ENCODE data around the gene HAUS1.

The HAUS1 gene, protein sequence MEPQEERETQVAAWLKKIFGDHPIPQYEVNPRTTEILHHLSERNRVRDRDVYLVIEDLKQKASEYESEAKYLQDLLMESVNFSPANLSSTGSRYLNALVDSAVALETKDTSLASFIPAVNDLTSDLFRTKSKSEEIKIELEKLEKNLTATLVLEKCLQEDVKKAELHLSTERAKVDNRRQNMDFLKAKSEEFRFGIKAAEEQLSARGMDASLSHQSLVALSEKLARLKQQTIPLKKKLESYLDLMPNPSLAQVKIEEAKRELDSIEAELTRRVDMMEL

DNA sequence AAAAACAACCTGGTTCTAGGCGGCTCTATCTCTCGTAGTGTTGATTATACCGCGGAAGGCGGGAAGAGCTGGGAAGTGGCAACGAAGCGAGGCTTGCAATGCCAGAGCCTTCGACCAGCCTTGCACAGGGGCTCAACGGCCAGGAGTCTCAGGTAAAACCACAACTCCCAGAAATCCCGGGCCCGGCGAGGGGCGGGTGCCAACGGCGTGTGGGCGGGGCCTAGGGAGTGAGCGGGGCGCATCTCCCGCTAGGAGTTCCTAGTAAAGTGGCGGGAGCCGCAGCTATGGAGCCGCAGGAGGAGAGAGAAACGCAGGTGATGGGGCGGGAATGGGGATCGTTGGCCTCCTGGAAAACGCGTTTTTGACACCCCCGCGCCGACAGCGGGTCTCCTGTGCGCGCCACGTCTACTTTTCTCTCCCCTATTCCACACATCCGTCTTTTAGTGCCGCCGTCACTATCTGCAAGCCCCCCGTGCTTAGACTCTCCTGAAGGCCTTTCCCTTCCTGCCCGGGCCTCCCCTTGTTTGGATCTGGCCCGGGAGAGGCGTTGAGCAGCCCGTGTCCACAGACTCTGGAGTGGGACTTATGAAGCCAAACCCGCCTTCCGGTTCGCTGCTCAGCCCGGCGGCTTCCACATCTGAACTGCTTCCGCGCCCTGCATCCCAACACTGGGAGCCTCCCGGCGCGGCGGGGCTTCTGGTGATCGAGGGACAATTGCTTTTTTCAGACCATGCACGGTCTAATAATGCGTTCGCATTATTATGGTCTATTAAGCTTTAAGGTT lies at the start of gene HAUS1:
TSS of gene HAUS1 (plus strand) at position 258 of the 784 bp plus-strand sequence. CDS start at position 285, 27 bp downstream.
- peak within 1 kb of the TSS; percentile 89 for H3K4me3 ChIP-seq (ENCODE audit: low read length)
- TF ChIP-seq, protein P1, sequence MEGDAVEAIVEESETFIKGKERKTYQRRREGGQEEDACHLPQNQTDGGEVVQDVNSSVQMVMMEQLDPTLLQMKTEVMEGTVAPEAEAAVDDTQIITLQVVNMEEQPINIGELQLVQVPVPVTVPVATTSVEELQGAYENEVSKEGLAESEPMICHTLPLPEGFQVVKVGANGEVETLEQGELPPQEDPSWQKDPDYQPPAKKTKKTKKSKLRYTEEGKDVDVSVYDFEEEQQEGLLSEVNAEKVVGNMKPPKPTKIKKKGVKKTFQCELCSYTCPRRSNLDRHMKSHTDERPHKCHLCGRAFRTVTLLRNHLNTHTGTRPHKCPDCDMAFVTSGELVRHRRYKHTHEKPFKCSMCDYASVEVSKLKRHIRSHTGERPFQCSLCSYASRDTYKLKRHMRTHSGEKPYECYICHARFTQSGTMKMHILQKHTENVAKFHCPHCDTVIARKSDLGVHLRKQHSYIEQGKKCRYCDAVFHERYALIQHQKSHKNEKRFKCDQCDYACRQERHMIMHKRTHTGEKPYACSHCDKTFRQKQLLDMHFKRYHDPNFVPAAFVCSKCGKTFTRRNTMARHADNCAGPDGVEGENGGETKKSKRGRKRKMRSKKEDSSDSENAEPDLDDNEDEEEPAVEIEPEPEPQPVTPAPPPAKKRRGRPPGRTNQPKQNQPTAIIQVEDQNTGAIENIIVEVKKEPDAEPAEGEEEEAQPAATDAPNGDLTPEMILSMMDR (conservative IDR thresholded peaks at IDR 0.05; ENCODE audit: low read length) = no peak
- DNase-seq (ENCODE audit: low read depth) = peak; percentile 65

DNA sequence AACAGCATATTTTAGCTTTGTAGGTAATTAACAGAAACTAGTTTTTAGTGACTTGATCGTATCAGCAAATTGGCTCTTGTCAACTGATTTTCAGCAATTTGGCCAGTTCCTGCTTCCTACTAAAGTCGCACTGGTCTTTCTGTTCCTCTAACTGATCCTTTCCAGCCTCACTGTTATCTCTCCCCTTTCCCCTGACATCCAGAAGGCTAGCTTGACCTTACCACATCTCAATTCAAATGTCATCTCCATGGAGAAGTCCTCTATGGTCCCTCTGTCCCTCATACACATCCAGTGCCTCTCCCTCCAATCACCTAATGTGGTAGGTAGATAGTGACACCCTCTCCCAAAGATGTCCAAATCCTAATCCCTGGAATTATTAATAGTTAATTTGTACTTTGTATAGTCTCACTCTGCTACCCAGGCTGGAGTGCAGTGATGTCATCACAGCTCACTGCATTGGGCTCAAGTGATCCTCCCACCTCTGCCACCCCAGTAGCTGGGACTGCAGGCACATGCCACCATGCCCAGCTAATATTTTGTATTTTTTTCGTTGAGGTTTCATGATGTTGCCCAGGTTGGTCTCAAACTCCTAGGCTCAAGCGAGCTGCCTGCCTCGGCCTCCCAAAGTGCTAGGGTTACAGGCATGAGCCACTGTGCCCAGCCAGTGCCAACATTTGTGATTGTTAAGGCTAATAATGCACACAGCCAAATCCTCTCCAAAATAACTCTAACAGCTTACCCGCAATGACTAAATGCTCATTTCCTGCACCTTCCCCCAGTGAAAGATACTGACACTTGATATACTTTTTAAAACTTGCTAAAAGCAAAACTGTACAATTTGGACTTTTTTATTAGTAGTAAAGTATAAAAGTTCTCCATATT lies 49.0 kb upstream of the HAUS1 start:
- no peak for DNase-seq (ENCODE audit: low read depth)
- no peak overlapping the region for H3K4me3 ChIP-seq (ENCODE audit: low read length)
- TF ChIP-seq, protein P1 (conservative IDR thresholded peaks at IDR 0.05; ENCODE audit: low read length) = no peak

DNA sequence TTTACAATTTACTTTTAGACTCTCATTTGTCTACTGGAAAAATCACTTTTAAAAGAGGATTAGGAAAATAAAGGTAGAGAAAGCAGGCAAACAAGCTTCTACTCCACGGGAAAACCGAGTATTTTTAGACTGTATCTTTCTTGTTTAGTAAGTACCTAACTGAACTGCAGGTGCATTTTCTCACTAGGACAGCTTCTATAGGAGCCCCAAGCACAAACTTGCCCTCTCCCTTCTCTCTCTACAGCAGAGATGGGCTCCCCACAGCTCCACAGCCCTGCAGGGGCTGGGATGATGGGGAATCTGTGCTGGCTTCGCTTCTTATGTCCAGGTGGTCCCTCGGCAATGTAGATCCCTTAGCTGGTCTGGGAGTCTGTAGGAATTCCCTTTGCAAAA lies 48.4 kb upstream of the HAUS1 start:
- H3K4me3 ChIP-seq (ENCODE audit: low read length) = no peak overlapping the region
- no peak for DNase-seq (ENCODE audit: low read depth)
- TF ChIP-seq, protein P1 (conservative IDR thresholded peaks at IDR 0.05; ENCODE audit: low read length) = no peak

DNA sequence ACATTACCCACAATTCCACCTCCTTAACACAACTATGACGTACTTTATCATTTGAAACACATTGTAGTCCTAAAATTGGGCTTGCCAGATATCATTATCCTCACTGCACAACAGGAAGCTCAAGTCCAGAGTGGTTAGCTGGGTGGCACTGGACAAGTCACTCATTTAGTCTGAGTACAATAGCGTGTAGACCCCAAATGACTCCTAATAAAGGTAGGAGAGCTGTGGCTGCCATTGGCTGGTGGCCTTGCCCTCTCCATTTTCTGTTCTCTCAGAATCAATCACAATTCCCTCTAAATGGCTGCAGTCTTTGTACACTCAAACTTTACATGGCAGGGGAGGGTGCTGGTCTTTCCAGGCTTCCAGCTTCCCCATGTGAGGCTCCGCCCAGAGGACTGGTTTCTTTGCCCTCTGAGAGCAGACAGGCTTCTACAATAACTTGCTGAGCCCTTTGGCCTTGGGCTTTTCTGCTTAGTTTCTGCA lies 43.8 kb upstream of the HAUS1 start:
- no peak for DNase-seq (ENCODE audit: low read depth)
- TF ChIP-seq, protein P1 (conservative IDR thresholded peaks at IDR 0.05; ENCODE audit: low read length) = no peak
- H3K4me3 ChIP-seq (ENCODE audit: low read length) = no peak overlapping the region

DNA sequence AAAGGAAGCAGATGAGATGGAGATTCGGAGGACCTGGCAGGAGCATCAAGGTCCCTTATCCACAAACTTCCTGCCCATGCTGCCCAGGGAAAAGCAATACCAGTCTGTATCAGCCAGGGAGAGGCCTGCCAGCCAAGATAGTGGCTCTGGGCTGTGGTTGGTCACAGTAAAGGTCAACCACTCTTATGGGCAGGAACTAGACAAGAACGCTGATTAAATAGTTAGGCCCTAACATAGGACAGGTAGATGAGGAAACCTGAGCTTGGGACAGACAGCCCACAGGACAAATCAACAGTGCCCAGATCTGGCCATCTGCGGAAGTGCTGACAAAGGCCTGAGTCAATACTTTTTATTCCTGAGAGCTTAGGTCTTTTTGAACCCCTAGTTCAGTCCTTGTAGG lies 42.8 kb upstream of the HAUS1 start:
- no peak overlapping the region for H3K4me3 ChIP-seq (ENCODE audit: low read length)
- DNase-seq (ENCODE audit: low read depth) = no peak
- TF ChIP-seq, protein P1 (conservative IDR thresholded peaks at IDR 0.05; ENCODE audit: low read length) = no peak

DNA sequence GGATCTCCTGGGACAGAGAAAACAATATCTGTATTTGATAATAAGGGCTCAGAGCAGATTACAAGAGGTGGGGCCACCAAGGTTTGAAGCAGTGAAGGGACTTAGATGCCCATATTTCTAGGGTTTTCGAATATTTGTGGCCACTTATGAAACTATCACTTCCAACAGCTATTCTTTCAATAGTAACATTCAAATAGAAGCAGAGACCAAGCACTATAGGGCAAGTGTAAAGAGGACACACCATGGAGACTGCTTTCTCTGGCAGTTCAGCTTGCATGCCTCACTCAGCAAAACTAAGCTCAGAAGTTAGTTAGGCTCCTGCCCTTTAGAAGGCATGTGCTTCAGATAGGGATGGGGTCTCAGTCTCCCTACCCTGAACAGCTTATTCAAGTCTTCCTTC lies 42.4 kb upstream of the HAUS1 start:
- H3K4me3 ChIP-seq (ENCODE audit: low read length) = no peak overlapping the region
- TF ChIP-seq, protein P1 (conservative IDR thresholded peaks at IDR 0.05; ENCODE audit: low read length) = no peak
- DNase-seq (ENCODE audit: low read depth) = no peak

Data from AG10803 (cell line).